Measurements from ENCODE around the gene CCNF. TPM values are rescaled to one million over a fixed set of nuclear protein-coding genes. Genes with fewer than 3 reads are reported as not detected.

CCNF gene
- total RNA-seq, 4 donors from 2014 or later: 1.2 to 2.5 (median 1.8) TPM

- Histone ChIP-seq H3K9me3 (no peaks in the 10 kb centered on the region), H3K4me1 (peaks cover 11% of the 10 kb centered on the region in 2 donors), H3K27ac (no peak overlapping the region), H3K36me3 (no peaks in the 10 kb centered on the region), H3K27me3 (no peaks in the 10 kb centered on the region), H3K4me3 (replicated peaks in 1 of 3) (no peak overlapping the region)
- no peak for DNase-seq
- TF ChIP-seq POLR2A (IDR thresholded peaks at IDR 0.05): no peak
- no peak for TF ChIP-seq CTCF (IDR thresholded peaks at IDR 0.05)
- 93 to 94% methylated on average over 24 to 28 of the region's 28 CpGs for WGBS, 2 donors
- intact Hi-C loops (cut with DNase I): no loop called here
Measured at GRCh38 chr16:2455081-2455845, 26.0 kb downstream of the CCNF start.

- WGBS, 2 donors: 95 to 98% methylated on average over 10 to 17 of the region's 21 CpGs
- no peaks in the 10 kb centered on the region for H3K9me3 ChIP-seq
- H3K4me3 ChIP-seq (replicated peaks in 1 of 3): no peak overlapping the region
- H3K36me3 ChIP-seq: no peaks in the 10 kb centered on the region
- no peak overlapping the region for H3K27ac ChIP-seq
- peaks cover 13 to 14% of the 10 kb centered on the region in 2 donors for H3K4me1 ChIP-seq
- intact Hi-C loops (cut with DNase I): no loop called here
- no peak for DNase-seq
- H3K27me3 ChIP-seq: no peaks in the 10 kb centered on the region
- no peak for TF ChIP-seq CTCF (IDR thresholded peaks at IDR 0.05)
Measured at GRCh38 chr16:2456551-2457153, 27.4 kb downstream of the CCNF start.

GRCh38 chr16:2457267-2457666 lies 28.0 kb downstream of the CCNF start:
- no peak for DNase-seq
- TF ChIP-seq POLR2A (IDR thresholded peaks at IDR 0.05) (no peak), CTCF (IDR thresholded peaks at IDR 0.05) (no peak)
- no peak overlapping the region for H3K27ac ChIP-seq
- WGBS, 2 donors: 85% methylated on average over 13 of the region's 13 CpGs
- no peaks in the 10 kb centered on the region for H3K9me3 ChIP-seq
- H3K4me3 ChIP-seq (replicated peaks in 1 of 3): no peak overlapping the region
- no peaks in the 10 kb centered on the region for H3K36me3 ChIP-seq
- H3K27me3 ChIP-seq: no peaks in the 10 kb centered on the region
- peaks cover 13 to 14% of the 10 kb centered on the region in 2 donors for H3K4me1 ChIP-seq
- intact Hi-C loops (cut with DNase I): no loop called here

GRCh38 chr16:2457946-2458345 lies 28.7 kb downstream of the CCNF start:
- no peaks in the 10 kb centered on the region for H3K9me3 ChIP-seq
- no peak overlapping the region for H3K27ac ChIP-seq
- intact Hi-C loops (cut with DNase I): no loop called here
- H3K4me1 ChIP-seq: peaks cover 13 to 14% of the 10 kb centered on the region in 2 donors
- no peak for DNase-seq
- H3K27me3 ChIP-seq: no peaks in the 10 kb centered on the region
- TF ChIP-seq POLR2A (IDR thresholded peaks at IDR 0.05) (no peak), CTCF (IDR thresholded peaks at IDR 0.05) (no peak)
- WGBS, 2 donors: 71 to 77% methylated on average over 7 of the region's 7 CpGs
- no peak overlapping the region for H3K4me3 ChIP-seq (replicated peaks in 1 of 3)
- H3K36me3 ChIP-seq: no peaks in the 10 kb centered on the region

Data from thyroid gland (tissue), 4 donors.